Activated T-helper 1 cell treated with Interleukin-2 at 50 U/mL for 16 hours (primary cell): ENCODE data around the gene TEAD3.
A peak's percentile ranks its signal among the peaks of the same experiment; 100 is the strongest.

Source experiments
- DNase-seq: peaks from one replicate; pipeline ENCODE4 v3.0.0-alpha.2; 2020; ENCODE audit warnings: low read depth

TEAD3 gene

GRCh38 chr6:35512006-35512405 is 15.1 kb upstream of the TEAD3 start:
- no peak for DNase-seq

GRCh38 chr6:35511562-35511941 is 14.7 kb upstream of the TEAD3 start:
- DNase-seq, result no peak

GRCh38 chr6:35510916-35511561 is 14.2 kb upstream of the TEAD3 start:
- no peak for DNase-seq

GRCh38 chr6:35508542-35508941 is 11.7 kb upstream of the TEAD3 start:
- no peak for DNase-seq

GRCh38 chr6:35508027-35508426 is 11.1 kb upstream of the TEAD3 start:
- no peak for DNase-seq

GRCh38 chr6:35507221-35507620 is 10.3 kb upstream of the TEAD3 start:
- DNase-seq, result no peak

- DNase-seq, result no peak
Measured at GRCh38 chr6:35506536-35506935, 9.7 kb upstream of the TEAD3 start.

- no peak for DNase-seq
Measured at GRCh38 chr6:35505999-35506412, 9.1 kb upstream of the TEAD3 start.

GRCh38 chr6:35503534-35503933 is 6.7 kb upstream of the TEAD3 start:
- DNase-seq, result no peak

GRCh38 chr6:35501784-35502183 is 4.9 kb upstream of the TEAD3 start:
- DNase-seq, result no peak

- no peak for DNase-seq
Measured at GRCh38 chr6:35500782-35501181, 3.9 kb upstream of the TEAD3 start.

GRCh38 chr6:35499372-35499771 is 2.5 kb upstream of the TEAD3 start:
- no peak for DNase-seq

GRCh38 chr6:35498422-35499067 is 1.7 kb upstream of the TEAD3 start:
- no peak for DNase-seq

GRCh38 chr6:35497571-35498421 is 917 bp upstream of the TEAD3 start:
- DNase-seq, result peak; percentile 27

GRCh38 chr6:35496036-35496840 is 641 bp downstream of the TEAD3 start:
- no peak for DNase-seq

- DNase-seq, result no peak
Measured at GRCh38 chr6:35495258-35496035, 1.4 kb downstream of the TEAD3 start.

GRCh38 chr6:35494161-35494563 is 2.7 kb downstream of the TEAD3 start:
- no peak for DNase-seq

- no peak for DNase-seq
Measured at GRCh38 chr6:35493307-35493983, 3.4 kb downstream of the TEAD3 start.

- no peak for DNase-seq
Measured at GRCh38 chr6:35492974-35493284, 4.0 kb downstream of the TEAD3 start.

- DNase-seq, result no peak
Measured at GRCh38 chr6:35492258-35492973, 4.5 kb downstream of the TEAD3 start.
